SK-N-MC (cell line): ENCODE results near the gene GPR27.

Experiments
- DNase-seq: peaks from one replicate; pipeline ENCODE4 v3.0.0-alpha.2; 2011; ENCODE audit warnings: low read depth, low spot score
- H3K27ac ChIP-seq: fragments of 200-600 bp; sonication (generic); 2 replicates; pipeline ENCODE4 v1.5.1; 2016; ENCODE audit warnings: mixed run types
- H3K36me3 ChIP-seq: fragments of 200-600 bp; sonication (generic); 2 replicates; pipeline ENCODE4 v1.6.1; 2017; ENCODE audit warnings: antibody characterized with exemption, low read length, mixed read lengths; ENCODE audit not compliant: insufficient read depth
- H3K4me3 ChIP-seq: fragments of 200-600 bp; sonication (generic); 2 replicates; pipeline ENCODE4 v1.5.1; 2016
- H3K9ac ChIP-seq: fragments of 200-600 bp; sonication (generic); 2 replicates; pipeline ENCODE4 v1.8.0; 2017; ENCODE audit warnings: mixed run types, mixed read lengths; ENCODE audit not compliant: insufficient read length
- H3K9me3 ChIP-seq: fragments of 200-600 bp; sonication (generic); 2 replicates; pipeline ENCODE4 v1.6.1; 2017; ENCODE audit warnings: low read depth, mild to moderate bottlenecking, antibody characterized with exemption, low read length, moderate library complexity, mixed read lengths
- EZH2 ChIP-seq: fragments of 200-600 bp; sonication (generic); IDR thresholded peaks from one replicate; pipeline ENCODE4 v1.6.1; 2017; ENCODE audit warnings: antibody characterized with exemption
- FOXP2 ChIP-seq: optimal IDR thresholded peaks from 2 replicates; pipeline ENCODE3; 2011; ENCODE audit warnings: mild to moderate bottlenecking, moderate library complexity; ENCODE audit not compliant: insufficient read depth; ENCODE audit errors: extremely low read length, control extremely low read depth
- POLR2AphosphoS5 ChIP-seq: IDR thresholded peaks from 2 replicates; pipeline ENCODE4 v1.6.1; 2012; ENCODE audit warnings: mild to moderate bottlenecking, low read depth, low read length, borderline replicate concordance

The GPR27 gene, protein sequence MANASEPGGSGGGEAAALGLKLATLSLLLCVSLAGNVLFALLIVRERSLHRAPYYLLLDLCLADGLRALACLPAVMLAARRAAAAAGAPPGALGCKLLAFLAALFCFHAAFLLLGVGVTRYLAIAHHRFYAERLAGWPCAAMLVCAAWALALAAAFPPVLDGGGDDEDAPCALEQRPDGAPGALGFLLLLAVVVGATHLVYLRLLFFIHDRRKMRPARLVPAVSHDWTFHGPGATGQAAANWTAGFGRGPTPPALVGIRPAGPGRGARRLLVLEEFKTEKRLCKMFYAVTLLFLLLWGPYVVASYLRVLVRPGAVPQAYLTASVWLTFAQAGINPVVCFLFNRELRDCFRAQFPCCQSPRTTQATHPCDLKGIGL

DNA sequence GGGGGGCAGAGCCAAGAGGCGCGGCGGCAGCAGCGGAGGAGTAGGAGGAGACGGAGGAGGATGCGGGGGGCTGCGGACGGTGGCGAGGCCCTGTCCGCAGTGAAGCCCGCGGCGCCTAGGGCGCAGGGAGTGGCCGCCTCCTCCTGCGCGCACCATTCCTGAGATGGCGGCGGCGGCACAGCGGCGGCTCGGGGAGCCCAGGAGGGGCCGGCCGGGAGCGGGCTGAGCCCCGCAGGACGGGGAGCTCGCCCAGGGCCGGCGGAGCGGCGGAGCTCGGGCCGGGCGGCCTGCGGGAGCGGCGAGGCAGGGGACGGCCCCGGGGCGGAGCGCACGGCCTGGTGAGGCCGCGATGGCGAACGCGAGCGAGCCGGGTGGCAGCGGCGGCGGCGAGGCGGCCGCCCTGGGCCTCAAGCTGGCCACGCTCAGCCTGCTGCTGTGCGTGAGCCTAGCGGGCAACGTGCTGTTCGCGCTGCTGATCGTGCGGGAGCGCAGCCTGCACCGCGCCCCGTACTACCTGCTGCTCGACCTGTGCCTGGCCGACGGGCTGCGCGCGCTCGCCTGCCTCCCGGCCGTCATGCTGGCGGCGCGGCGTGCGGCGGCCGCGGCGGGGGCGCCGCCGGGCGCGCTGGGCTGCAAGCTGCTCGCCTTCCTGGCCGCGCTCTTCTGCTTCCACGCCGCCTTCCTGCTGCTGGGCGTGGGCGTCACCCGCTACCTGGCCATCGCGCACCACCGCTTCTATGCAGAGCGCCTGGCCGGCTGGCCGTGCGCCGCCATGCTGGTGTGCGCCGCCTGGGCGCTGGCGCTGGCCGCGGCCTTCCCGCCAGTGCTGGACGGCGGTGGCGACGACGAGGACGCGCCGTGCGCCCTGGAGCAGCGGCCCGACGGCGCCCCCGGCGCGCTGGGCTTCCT, at the start of gene GPR27:
Gene GPR27 (plus strand): TSS at position 155 of the 909 bp plus-strand sequence. CDS start 195 bp downstream, at position 350.
- DNase-seq: no peak
- Histone ChIP-seq H3K4me3 (peak within 1 kb of the TSS; percentile 69), H3K9ac (no peak within 1 kb of the TSS), H3K27ac (no peak within 1 kb of the TSS), H3K9me3 (no peaks in the 10 kb centered on the region), H3K36me3 (no peaks in the 10 kb centered on the region)
- no peak for TF ChIP-seq EZH2
- no peak for TF ChIP-seq POLR2AphosphoS5
- TF ChIP-seq FOXP2: no peak

DNA sequence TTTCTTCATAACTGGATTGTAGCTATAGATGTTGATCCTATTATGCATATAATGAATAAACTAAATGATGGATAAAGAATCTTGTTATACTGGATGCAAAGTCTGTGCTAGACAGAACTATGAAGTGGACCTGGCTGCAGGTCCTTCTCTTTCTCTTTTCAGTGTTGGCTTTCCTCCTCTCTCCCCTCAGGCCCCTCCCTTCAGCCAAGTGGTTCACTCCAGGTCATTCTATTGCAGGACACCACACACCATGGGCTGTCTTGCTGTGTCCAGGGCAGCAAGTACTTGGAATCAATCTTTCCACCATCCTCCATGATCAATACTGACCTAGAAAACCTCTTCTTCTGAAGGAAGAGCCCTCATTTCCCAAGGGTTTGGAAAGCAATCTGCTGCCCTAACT, 48.7 kb upstream of the GPR27 start:
- Histone ChIP-seq H3K9me3 (no peaks in the 10 kb centered on the region), H3K27ac (no peak overlapping the region), H3K36me3 (no peaks in the 10 kb centered on the region), H3K9ac (no peak overlapping the region), H3K4me3 (no peak overlapping the region)
- DNase-seq: no peak
- TF ChIP-seq EZH2: no peak

DNA sequence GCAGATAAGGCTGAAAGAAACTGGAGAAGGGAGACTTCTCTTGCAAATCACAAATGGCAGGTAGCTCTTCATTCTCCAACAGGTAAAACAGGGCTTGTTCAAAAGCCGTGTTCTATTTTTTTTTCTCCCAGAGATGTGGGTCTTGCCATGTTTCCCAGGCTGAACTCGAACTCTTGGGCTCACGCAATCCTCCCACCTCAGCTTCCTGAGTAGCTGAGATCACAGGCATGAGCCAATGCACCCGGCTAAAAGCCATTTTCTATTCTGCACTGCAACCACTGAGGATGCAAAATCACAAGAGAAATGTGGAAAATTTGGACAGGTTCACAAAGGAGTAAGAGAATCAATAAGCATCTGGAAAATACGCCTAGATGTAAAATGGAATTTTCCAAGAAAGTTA, 48.0 kb upstream of the GPR27 start:
- H3K27ac ChIP-seq: no peak overlapping the region
- H3K9ac ChIP-seq: no peak overlapping the region
- DNase-seq: no peak
- no peaks in the 10 kb centered on the region for H3K9me3 ChIP-seq
- no peaks in the 10 kb centered on the region for H3K36me3 ChIP-seq
- no peak for TF ChIP-seq EZH2
- no peak for TF ChIP-seq POLR2AphosphoS5
- TF ChIP-seq FOXP2: no peak
- no peak overlapping the region for H3K4me3 ChIP-seq

DNA sequence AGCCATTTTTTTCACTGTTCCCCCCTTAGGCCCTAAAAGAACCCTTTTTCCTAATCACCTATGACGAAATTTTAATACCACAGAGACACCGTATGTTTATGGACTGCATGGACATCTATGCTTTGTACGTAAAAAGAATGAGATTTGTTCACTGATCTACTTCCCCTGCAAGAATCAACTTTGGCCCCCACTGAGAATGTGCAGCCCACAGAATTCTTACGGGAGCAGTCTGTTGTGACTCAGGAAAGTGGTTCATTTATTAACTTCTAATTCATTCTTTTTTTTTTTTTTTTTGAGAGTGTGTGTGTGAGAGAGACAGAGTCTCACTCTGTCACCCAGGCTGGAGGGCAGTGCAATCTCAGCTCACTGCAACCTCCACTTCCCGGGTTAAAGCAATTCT, 46.1 kb upstream of the GPR27 start:
- no peak for DNase-seq
- H3K9ac ChIP-seq: no peak overlapping the region
- no peaks in the 10 kb centered on the region for H3K9me3 ChIP-seq
- no peak overlapping the region for H3K4me3 ChIP-seq
- H3K27ac ChIP-seq: no peak overlapping the region
- H3K36me3 ChIP-seq: no peaks in the 10 kb centered on the region
- TF ChIP-seq FOXP2: no peak
- no peak for TF ChIP-seq EZH2
- TF ChIP-seq POLR2AphosphoS5: no peak

DNA sequence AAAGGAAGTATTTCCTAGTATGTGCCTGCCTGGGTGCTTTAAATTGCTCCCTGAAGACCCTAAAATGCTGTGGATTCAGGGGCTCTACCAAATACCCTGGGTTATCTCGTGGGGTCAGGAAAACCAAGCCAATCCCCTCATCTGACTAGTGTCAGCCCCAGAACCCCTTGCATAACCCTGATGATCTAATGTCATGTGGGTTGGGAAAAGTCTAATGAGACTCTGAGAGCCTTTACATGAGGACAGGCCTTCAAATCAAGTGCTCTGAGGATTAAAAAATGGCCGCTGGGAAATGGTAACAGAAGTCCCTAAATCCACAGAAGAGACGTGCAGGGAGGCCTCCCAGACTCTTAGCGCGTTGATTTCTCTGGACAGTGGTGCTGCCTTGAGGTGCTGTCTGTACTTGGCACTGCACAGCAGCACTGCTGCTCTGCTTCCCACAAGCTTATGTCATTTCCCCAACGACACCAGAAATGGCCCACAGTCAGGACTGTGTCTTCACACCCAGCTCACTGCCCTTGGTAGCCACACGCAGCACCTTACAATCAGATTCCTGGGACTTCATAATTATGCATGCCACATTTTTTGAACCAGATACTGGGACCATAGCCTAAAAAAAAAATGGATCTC, 45.1 kb upstream of the GPR27 start:
- Histone ChIP-seq H3K4me3 (no peak overlapping the region), H3K27ac (no peak overlapping the region), H3K9ac (no peak overlapping the region), H3K36me3 (no peaks in the 10 kb centered on the region), H3K9me3 (no peaks in the 10 kb centered on the region)
- no peak for DNase-seq
- no peak for TF ChIP-seq POLR2AphosphoS5
- TF ChIP-seq EZH2: no peak
- TF ChIP-seq FOXP2: no peak

DNA sequence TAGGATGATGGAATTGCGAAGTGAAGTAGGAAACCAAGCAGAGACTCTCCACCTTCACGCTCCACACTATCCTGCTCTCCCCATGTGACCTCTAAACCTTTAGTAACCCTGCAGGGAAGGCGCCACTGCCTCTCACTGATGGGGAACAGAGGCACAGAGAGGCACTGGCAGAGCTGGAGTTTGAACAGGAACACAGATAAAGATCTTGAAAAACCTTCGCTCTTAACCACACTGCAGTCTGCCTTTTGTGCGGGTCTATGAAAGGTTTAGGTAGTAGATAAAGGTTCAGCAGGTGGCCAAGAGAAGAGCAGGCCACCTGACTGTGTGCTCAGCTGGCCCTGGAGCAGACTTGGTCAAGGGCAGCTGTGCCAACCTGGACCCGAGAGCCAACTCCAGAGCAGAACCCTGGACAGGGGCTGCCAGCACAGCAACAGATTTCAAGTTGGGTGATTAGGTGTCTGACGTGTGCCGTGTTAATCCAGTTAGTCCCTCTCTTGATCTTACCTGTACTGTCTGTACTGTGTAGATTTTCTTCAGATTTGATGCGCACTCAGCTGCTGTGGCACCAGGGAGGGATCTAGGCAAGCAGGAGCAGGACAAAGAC, 43.6 kb upstream of the GPR27 start:
- no peak for DNase-seq
- no peak overlapping the region for H3K27ac ChIP-seq
- H3K4me3 ChIP-seq: no peak overlapping the region
- no peaks in the 10 kb centered on the region for H3K9me3 ChIP-seq
- H3K9ac ChIP-seq: no peak overlapping the region
- TF ChIP-seq FOXP2 (no peak), POLR2AphosphoS5 (no peak), EZH2 (no peak)
- H3K36me3 ChIP-seq: no peaks in the 10 kb centered on the region

DNA sequence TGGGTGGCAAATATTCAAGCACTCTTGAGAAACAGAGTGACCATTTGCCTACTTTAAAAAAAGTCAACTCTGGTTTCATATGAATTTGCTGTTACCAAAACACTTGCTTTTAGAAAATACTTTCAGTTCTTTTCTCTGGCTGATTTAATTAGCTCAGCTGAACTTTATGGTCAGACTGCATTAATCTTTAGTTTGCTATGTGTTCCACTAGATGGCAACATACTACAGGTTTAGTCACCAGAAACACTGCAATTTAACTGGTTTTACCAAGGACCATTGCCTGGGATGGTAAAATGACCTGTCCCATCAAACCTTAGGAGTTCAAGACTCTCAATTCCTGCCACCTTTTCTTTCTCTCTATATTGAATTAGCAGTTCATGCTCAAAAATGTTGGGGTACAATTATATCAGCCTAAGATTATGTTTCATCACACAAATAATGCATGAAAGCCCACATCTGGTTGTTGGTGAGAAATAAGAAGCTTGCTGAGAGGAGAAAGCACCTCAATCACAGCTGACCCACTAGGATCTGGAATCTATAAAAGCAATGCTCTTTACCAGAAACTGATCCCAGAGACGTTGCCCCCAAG, 42.7 kb upstream of the GPR27 start:
- Histone ChIP-seq H3K9me3 (no peaks in the 10 kb centered on the region), H3K36me3 (no peaks in the 10 kb centered on the region), H3K4me3 (no peak overlapping the region), H3K27ac (no peak overlapping the region), H3K9ac (no peak overlapping the region)
- TF ChIP-seq POLR2AphosphoS5 (no peak), EZH2 (no peak), FOXP2 (no peak)
- DNase-seq: no peak
